Amniotic epithelial cell (primary cell): ENCODE data around the gene PTRH2.

Source experiments
- DNase-seq: peaks from one replicate; pipeline ENCODE4 v3.0.0-alpha.2; 2010; ENCODE audit warnings: low read depth

Gene PTRH2

GRCh38 chr17:59719526-59719925 is 12.3 kb upstream of the PTRH2 start:
- DNase-seq = no peak

GRCh38 chr17:59716427-59716826 is 9.2 kb upstream of the PTRH2 start:
- no peak for DNase-seq

- DNase-seq = no peak
Measured at GRCh38 chr17:59714255-59714654, 7.0 kb upstream of the PTRH2 start.

GRCh38 chr17:59712862-59713261 is 5.6 kb upstream of the PTRH2 start:
- no peak for DNase-seq

GRCh38 chr17:59711936-59712335 is 4.7 kb upstream of the PTRH2 start:
- no peak for DNase-seq

- peak; percentile 33 for DNase-seq
Measured at GRCh38 chr17:59707971-59708430, 771 bp upstream of the PTRH2 start.

- no peak for DNase-seq
Measured at GRCh38 chr17:59702304-59702703, 4.9 kb downstream of the PTRH2 start.

GRCh38 chr17:59699786-59700185 is 7.4 kb downstream of the PTRH2 start:
- DNase-seq = no peak

- DNase-seq = no peak
Measured at GRCh38 chr17:59699218-59699617, 8.0 kb downstream of the PTRH2 start.

GRCh38 chr17:59698143-59698542 is 9.1 kb downstream of the PTRH2 start:
- no peak for DNase-seq

- DNase-seq = no peak
Measured at GRCh38 chr17:59696682-59697277, 10.4 kb downstream of the PTRH2 start.

GRCh38 chr17:59695945-59696681 is 11.1 kb downstream of the PTRH2 start:
- peak; percentile 34 for DNase-seq

GRCh38 chr17:59694344-59694743 is 12.9 kb downstream of the PTRH2 start:
- no peak for DNase-seq

GRCh38 chr17:59693582-59693981 is 13.6 kb downstream of the PTRH2 start:
- DNase-seq = no peak

- DNase-seq = no peak
Measured at GRCh38 chr17:59688496-59688895, 18.7 kb downstream of the PTRH2 start.

GRCh38 chr17:59688008-59688407 is 19.2 kb downstream of the PTRH2 start:
- peak; percentile 35 for DNase-seq

- DNase-seq = no peak
Measured at GRCh38 chr17:59684967-59685366, 22.3 kb downstream of the PTRH2 start.

- no peak for DNase-seq
Measured at GRCh38 chr17:59683283-59683682, 23.9 kb downstream of the PTRH2 start.

GRCh38 chr17:59680314-59680713 is 26.9 kb downstream of the PTRH2 start:
- DNase-seq = no peak

GRCh38 chr17:59678918-59679317 is 28.3 kb downstream of the PTRH2 start:
- DNase-seq = no peak

GRCh38 chr17:59676716-59677115 is 30.5 kb downstream of the PTRH2 start:
- no peak for DNase-seq

GRCh38 chr17:59675231-59675630 is 32.0 kb downstream of the PTRH2 start:
- DNase-seq = no peak

- no peak for DNase-seq
Measured at GRCh38 chr17:59671386-59671785, 35.8 kb downstream of the PTRH2 start.

- DNase-seq = no peak
Measured at GRCh38 chr17:59669944-59670343, 37.3 kb downstream of the PTRH2 start.
